Body of pancreas (tissue), 4 donors: Measurements from ENCODE around the gene PPP3CB. TPM values are rescaled to one million over a fixed set of nuclear protein-coding genes. Genes with fewer than 3 reads are reported as not detected.

ENCODE experiments used
- ATAC-seq: fragments of 150-250 bp; one replicate; pipeline ENCODE4 v1.9.1; 2016
- DNase-seq, 4 donors: peaks; one replicate each; pipeline ENCODE4 v3.0.0-alpha.2; 2019
- H3K27ac ChIP-seq, 4 donors: fragments of 200-600 bp; sonication (generic); 1 replicate in 3 of 4; 2 replicates in 1 of 4; pipeline versions ENCODE4 v1.5.1 to v1.6.1; 2016 to 2019; ENCODE audit warnings: mild to moderate bottlenecking in 1 of 4, mixed read lengths in 1 of 4, moderate library complexity in 1 of 4
- H3K27me3 ChIP-seq, 2 donors: fragments of 200-600 bp; sonication (generic); one replicate each; pipeline ENCODE4 v1.6.0; 2016; ENCODE audit warnings: mild to moderate bottlenecking in 1 of 2
- H3K36me3 ChIP-seq, 2 donors: fragments of 200-600 bp; sonication (generic); replicated peaks in 1 of 2; 2 replicates each; pipeline ENCODE4 v1.5.1; 2016; ENCODE audit warnings: low read depth in 2 of 2; ENCODE audit not compliant: insufficient read depth in 1 of 2
- H3K4me1 ChIP-seq: fragments of 200-600 bp; sonication (generic); one replicate; pipeline ENCODE4 v1.6.0; 2016
- H3K4me3 ChIP-seq, 2 donors: fragments of 200-600 bp; sonication (generic); 1 replicate in 1 of 2; 2 replicates in 1 of 2; pipeline ENCODE4 v1.5.1; 2016 to 2019
- H3K9me3 ChIP-seq, 3 donors: fragments of 200-600 bp; sonication (generic); 1 replicate in 2 of 3; 2 replicates in 1 of 3; pipeline ENCODE4 v1.5.1; 2016
- CTCF ChIP-seq, 7 experiments: fragments of 450-650 bp in 4 of 7; fragments of 200-600 bp in 3 of 7; sonication (generic) in 3 of 7; IDR thresholded peaks; one replicate each; pipeline ENCODE4 v1.5.1; 2016 to 2019; ENCODE audit warnings: antibody characterized with exemption in 7 of 7
- POLR2A ChIP-seq, 3 donors: fragments of 450-650 bp; IDR thresholded peaks; one replicate each; pipeline ENCODE4 v1.6.1; 2016; ENCODE audit warnings: antibody characterized with exemption in 3 of 3, mild to moderate bottlenecking in 2 of 3
- WGBS, 2 donors: methylation state at CpG; one replicate each; pipeline ENCODE4 v1.1.5; 2017; 5-methylcytosine and 5-hydroxymethylcytosine counted together
- intact Hi-C: fragments of 100-400 bp; cut with DNase I; formaldehyde crosslinking; loops from one replicate; pipeline ENCODE4 v1.15.1; 2023
- small RNA-seq: library from RNA; depleted of rRNA; stranded (forward); fragments of <200 nt; gene quantifications from one replicate; pipeline ENCODE3, GENCODE V24; 2016
- total RNA-seq, 2 donors: library from RNA; depleted of rRNA; stranded (reverse); fragments of >200 nt; gene quantifications; one replicate each; pipeline ENCODE4 v1.1.0, GENCODE V29; 2016

Gene PPP3CB
- total RNA-seq, 2 donors from 2014 or later, result 20.4 to 27.5 TPM

- Histone ChIP-seq H3K4me1 (no peaks in the 10 kb centered on the region), H3K27me3 (no peaks in the 10 kb centered on the region), H3K36me3 (peaks cover 0 to 32% of the 10 kb centered on the region in 2 donors), H3K9me3 (no peaks in the 10 kb centered on the region), H3K4me3 (no peak overlapping the region), H3K27ac (no peak overlapping the region)
- no peak for TF ChIP-seq POLR2A (IDR thresholded peaks at IDR 0.05)
- TF ChIP-seq CTCF (IDR thresholded peaks at IDR 0.05), result no peak
- WGBS, 2 donors, result 91 to 94% methylated on average over 4 of the region's 4 CpGs
- no peak for DNase-seq
- intact Hi-C loops, result no loop called here
- no peak for ATAC-seq
Observed at GRCh38 chr10:73388228-73388627, 107.6 kb downstream of the PPP3CB start.

DNA sequence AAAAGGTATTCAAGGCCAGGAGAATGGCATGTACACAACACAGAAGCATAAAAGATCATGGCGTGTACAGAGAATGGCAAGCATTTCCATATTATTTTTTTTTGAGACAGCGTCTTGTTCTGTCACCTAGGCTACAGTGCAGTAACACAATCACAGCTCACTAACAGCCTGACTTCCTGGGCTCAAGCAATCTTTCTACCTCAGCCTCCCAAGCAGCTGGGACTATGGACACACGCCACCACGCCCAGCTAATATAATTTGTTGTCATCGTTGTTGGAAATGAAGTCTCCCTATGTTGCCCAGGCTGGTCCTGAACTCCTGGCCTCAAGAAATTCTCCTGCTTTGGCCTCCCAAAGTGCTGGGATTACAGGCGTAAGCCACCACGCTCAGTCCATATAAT lies 109.2 kb downstream of the PPP3CB start:
- H3K36me3 ChIP-seq, result peaks cover 0 to 43% of the 10 kb centered on the region in 2 donors
- 93 to 94% methylated on average over 7 of the region's 7 CpGs for WGBS, 2 donors
- ATAC-seq, result no peak

More for the DNA sequence above, 109.2 kb downstream of the PPP3CB start:
- H3K4me1 ChIP-seq, result no peaks in the 10 kb centered on the region
- no peak overlapping the region for H3K27ac ChIP-seq
- H3K27me3 ChIP-seq, result no peaks in the 10 kb centered on the region
- no peak for DNase-seq
- H3K9me3 ChIP-seq, result no peaks in the 10 kb centered on the region
- intact Hi-C loops, result no loop called here
- no peak overlapping the region for H3K4me3 ChIP-seq
- TF ChIP-seq CTCF (IDR thresholded peaks at IDR 0.05) (no peak), POLR2A (IDR thresholded peaks at IDR 0.05) (no peak)

Small RNA genes within 50 kb of the gene (small RNA-seq; reads per million reads assigned to genes)
- not detected for gene RNU6-883P

Other genes starting within 250 kb of the PPP3CB start
- gene DNAJC9, start 248.8 kb downstream of the PPP3CB start, total RNA-seq, result 1 to 10 TPM; 5.9 to 9.6 TPM
- 10 to 100 TPM; 18.7 to 24.7 TPM for gene MRPS16, start 243.4 kb downstream of the PPP3CB start, total RNA-seq
- gene CFAP70, start 137.2 kb downstream of the PPP3CB start, total RNA-seq, result 10 to 100 TPM in 1 of 2 donors, 1 to 10 TPM in 1; 8.8 to 11.5 TPM
- gene ANXA7, start 82.0 kb downstream of the PPP3CB start, total RNA-seq, result 10 to 100 TPM; 22.7 to 46.2 TPM
- 1 to 10 TPM; 2.3 to 3.9 TPM for gene MSS51, start 62.5 kb downstream of the PPP3CB start, total RNA-seq
- 10 to 100 TPM; 20.4 to 25.4 TPM for gene USP54, start 95.3 kb upstream of the PPP3CB start, total RNA-seq
- not detected for gene MYOZ1, start 145.4 kb upstream of the PPP3CB start, total RNA-seq
- gene SYNPO2L, start 160.0 kb upstream of the PPP3CB start, total RNA-seq, result not detected
- gene AGAP5, start 202.1 kb upstream of the PPP3CB start, total RNA-seq, result 10 to 100 TPM; 13.5 to 25.1 TPM
- 10 to 100 TPM; 29.1 to 30.3 TPM for gene SEC24C, start 248.3 kb upstream of the PPP3CB start, total RNA-seq